Gastrocnemius medialis (tissue), 4 donors: ENCODE data around the gene DCT.

Source experiments
- CTCF ChIP-seq, 5 experiments: fragments of 450-650 bp in 3 of 5; fragments of 200-600 bp in 2 of 5; sonication (generic) in 2 of 5; IDR thresholded peaks in 4 of 5; conservative IDR thresholded peaks in 1 of 5; 1 replicate in 4 of 5; 2 replicates in 1 of 5; pipeline ENCODE4 v1.5.1; 2016 to 2019; ENCODE audit warnings: antibody characterized with exemption in 5 of 5, mild to moderate bottlenecking in 3 of 5, moderate library complexity in 3 of 5
- POLR2A ChIP-seq, 2 donors: fragments of 450-650 bp; IDR thresholded peaks; one replicate each; pipeline ENCODE4 v1.6.1; 2017; ENCODE audit warnings: antibody characterized with exemption in 2 of 2, mild to moderate bottlenecking in 2 of 2, moderate library complexity in 2 of 2

- TF ChIP-seq CTCF (IDR thresholded peaks at IDR 0.05 in 4 of 5, conservative IDR thresholded peaks at IDR 0.05 in 1 of 5) = no peak
- no peak for TF ChIP-seq POLR2A (IDR thresholded peaks at IDR 0.05)
These were observed 16.8 kb downstream of the DCT start for GRCh38 chr13:94462670-94463069.
